Esophagus squamous epithelium (tissue), 5 donors: ENCODE data around the gene PTPRS. TPM values are rescaled to one million over a fixed set of nuclear protein-coding genes. Genes with fewer than 3 reads are reported as not detected.

Experiments
- DNase-seq: peaks from one replicate; lab custom pipeline; 2025; lab: John Stamatoyannopoulos, UW
- H3K27ac ChIP-seq, 4 donors: fragments of 200-600 bp; sonication (generic); one replicate each; pipeline ENCODE4 v1.5.1; 2016 to 2019; ENCODE audit warnings: mild to moderate bottlenecking in 1 of 4
- H3K27me3 ChIP-seq, 4 donors: fragments of 200-600 bp; sonication (generic); 1 replicate in 3 of 4; 2 replicates in 1 of 4; pipeline versions ENCODE4 v1.5.1 to v1.6.0; 2017 to 2021; ENCODE audit warnings: antibody characterized with exemption in 1 of 4
- H3K36me3 ChIP-seq, 3 donors: fragments of 200-600 bp; sonication (generic); one replicate each; pipeline ENCODE4 v1.5.1; 2016 to 2019
- H3K4me1 ChIP-seq, 3 donors: fragments of 200-600 bp; sonication (generic); one replicate each; pipeline ENCODE4 v1.5.1; 2017 to 2019
- H3K4me3 ChIP-seq, 4 donors: fragments of 200-600 bp; sonication (generic); 1 replicate in 3 of 4; 2 replicates in 1 of 4; pipeline ENCODE4 v1.5.1; 2016 to 2019; ENCODE audit warnings: mild to moderate bottlenecking in 2 of 4, moderate library complexity in 1 of 4
- H3K9me3 ChIP-seq, 3 donors: fragments of 200-600 bp; sonication (generic); one replicate each; pipeline ENCODE4 v1.5.1; 2016 to 2019
- CTCF ChIP-seq, 6 experiments: fragments of 450-650 bp in 4 of 6; fragments of 200-600 bp in 2 of 6; sonication (generic) in 2 of 6; IDR thresholded peaks; one replicate each; pipeline ENCODE4 v1.5.1; 2016 to 2019; ENCODE audit warnings: antibody characterized with exemption in 6 of 6, mild to moderate bottlenecking in 4 of 6, moderate library complexity in 4 of 6
- POLR2A ChIP-seq, 4 donors: fragments of 450-650 bp; IDR thresholded peaks; one replicate each; pipeline ENCODE4 v1.6.1; 2017; ENCODE audit warnings: antibody characterized with exemption in 4 of 4, mild to moderate bottlenecking in 4 of 4, moderate library complexity in 3 of 4
- WGBS, 2 donors: methylation state at CpG; one replicate each; pipeline ENCODE4 v1.1.5; 2018; 5-methylcytosine and 5-hydroxymethylcytosine counted together
- intact Hi-C: fragments of 100-400 bp; cut with DNase I; formaldehyde crosslinking; loops from one replicate; pipeline ENCODE4 v1.15.0; 2022
- total RNA-seq, 4 donors: library from RNA; depleted of rRNA; stranded (reverse); fragments of >200 nt; gene quantifications; one replicate each; pipeline ENCODE4 v1.1.0, GENCODE V29; 2016
- donor health status: DM: yes; HTN: yes; CAD: no.

PTPRS gene
- total RNA-seq, 4 donors from 2014 or later, result 61.7 to 173 (median 86.6) TPM

GRCh38 chr19:5296021-5296420 is 44.6 kb downstream of the PTPRS start:
- H3K4me1 ChIP-seq, result peaks cover 7 to 52% (median 22%) of the 10 kb centered on the region in 3 donors
- TF ChIP-seq CTCF (IDR thresholded peaks at IDR 0.05) (no peak), POLR2A (IDR thresholded peaks at IDR 0.05) (no peak)
- no peak overlapping the region for H3K27ac ChIP-seq
- no peaks in the 10 kb centered on the region for H3K36me3 ChIP-seq
- no peak overlapping the region for H3K4me3 ChIP-seq
- peaks cover 0 to 31% (median 0%) of the 10 kb centered on the region in 4 donors for H3K27me3 ChIP-seq
- no peaks in the 10 kb centered on the region for H3K9me3 ChIP-seq
- WGBS, 2 donors, result 84 to 92% methylated on average over 4 to 6 of the region's 6 CpGs
- intact Hi-C loops, result no loop called here
- DNase-seq, result no peak

- Histone ChIP-seq H3K4me1 (peaks cover 21 to 67% (median 31%) of the 10 kb centered on the region in 3 donors), H3K9me3 (no peaks in the 10 kb centered on the region), H3K36me3 (no peaks in the 10 kb centered on the region), H3K27me3 (peaks cover 0 to 36% (median 0%) of the 10 kb centered on the region in 4 donors), H3K27ac (peak overlapping the region in 1 of 4 donors; percentile 92), H3K4me3 (peak overlapping the region in 1 of 4 donors; percentile 72)
- no peak for TF ChIP-seq CTCF (IDR thresholded peaks at IDR 0.05)
- TF ChIP-seq POLR2A (IDR thresholded peaks at IDR 0.05), result no peak
- DNase-seq, result no peak
- intact Hi-C loops, result no loop called here
- 66 to 72% methylated on average over 12 to 14 of the region's 22 CpGs for WGBS, 2 donors
These were observed 46.0 kb downstream of the PTPRS start for GRCh38 chr19:5294403-5295160.

- Histone ChIP-seq H3K36me3 (no peaks in the 10 kb centered on the region), H3K27ac (peak overlapping the region; percentile 85 to 94 (median 90)), H3K4me1 (peaks cover 22 to 72% (median 32%) of the 10 kb centered on the region in 3 donors), H3K9me3 (no peaks in the 10 kb centered on the region), H3K27me3 (peaks cover 0 to 36% (median 0%) of the 10 kb centered on the region in 4 donors), H3K4me3 (peak overlapping the region; percentile 55 to 91 (median 64))
- TF ChIP-seq CTCF (IDR thresholded peaks at IDR 0.05), result no peak
- TF ChIP-seq POLR2A (IDR thresholded peaks at IDR 0.05), result no peak
- WGBS, 2 donors, result 0 to 7% methylated on average over 2 to 15 of the region's 47 CpGs
- intact Hi-C loops, result no loop called here
- DNase-seq, result no peak
These were observed 46.8 kb downstream of the PTPRS start for GRCh38 chr19:5293612-5294378.

GRCh38 chr19:5292822-5293611 is 47.6 kb downstream of the PTPRS start:
- intact Hi-C loops, result no loop called here
- no peaks in the 10 kb centered on the region for H3K36me3 ChIP-seq
- peaks cover 22 to 72% (median 36%) of the 10 kb centered on the region in 3 donors for H3K4me1 ChIP-seq
- peak overlapping the region; percentile 85 to 94 (median 90) for H3K27ac ChIP-seq
- no peaks in the 10 kb centered on the region for H3K9me3 ChIP-seq
- peak overlapping the region; percentile 55 to 91 (median 64) for H3K4me3 ChIP-seq
- no peak for DNase-seq
- H3K27me3 ChIP-seq, result peaks cover 0 to 36% (median 0%) of the 10 kb centered on the region in 4 donors
- TF ChIP-seq CTCF (IDR thresholded peaks at IDR 0.05) (no peak), POLR2A (IDR thresholded peaks at IDR 0.05) (peak in 2 of 4 donors; percentile 60 to 64)
- 0% methylated on average over 4 of the region's 70 CpGs; no CpG with 5 or more reads in 1 of the 2 donors for WGBS, 2 donors
